HuH-7.5 (cell line): ENCODE results near the gene TULP4.
"Not testable (repeated sequence)": the region's sequence is repeated elsewhere in the genome, so short reads cannot be mapped to it uniquely, and the experiment has no call there.

Experiments
- DNase-seq: peaks from one replicate; pipeline ENCODE4 v3.0.0; 2011; ENCODE audit warnings: low spot score

Gene TULP4

GRCh38 chr6:158391276-158391675, 79.0 kb downstream of the TULP4 start:
- DNase-seq, result no peak

- not testable (repeated sequence) for DNase-seq
These were observed 79.7 kb downstream of the TULP4 start for GRCh38 chr6:158391977-158392376.

- no peak for DNase-seq
These were observed 83.9 kb downstream of the TULP4 start for GRCh38 chr6:158396136-158396535.

GRCh38 chr6:158397578-158397977, 85.3 kb downstream of the TULP4 start:
- DNase-seq, result no peak

GRCh38 chr6:158398252-158399024, 86.2 kb downstream of the TULP4 start:
- DNase-seq, result no peak

- DNase-seq, result no peak
These were observed 86.9 kb downstream of the TULP4 start for GRCh38 chr6:158399040-158399700.

- DNase-seq, result no peak
These were observed 89.9 kb downstream of the TULP4 start for GRCh38 chr6:158402184-158402583.

- DNase-seq, result not testable (repeated sequence)
These were observed 93.1 kb downstream of the TULP4 start for GRCh38 chr6:158405321-158405831.

- no peak for DNase-seq
These were observed 93.7 kb downstream of the TULP4 start for GRCh38 chr6:158405933-158406332.

- DNase-seq, result no peak
These were observed 94.5 kb downstream of the TULP4 start for GRCh38 chr6:158406736-158407135.

GRCh38 chr6:158408013-158408412, 95.7 kb downstream of the TULP4 start:
- no peak for DNase-seq

- DNase-seq, result no peak
These were observed 96.4 kb downstream of the TULP4 start for GRCh38 chr6:158408552-158409130.

GRCh38 chr6:158409451-158409850, 97.2 kb downstream of the TULP4 start:
- no peak for DNase-seq

- DNase-seq, result no peak
These were observed 98.5 kb downstream of the TULP4 start for GRCh38 chr6:158410784-158411183.

- DNase-seq, result no peak
These were observed 99.7 kb downstream of the TULP4 start for GRCh38 chr6:158411998-158412397.

- no peak for DNase-seq
These were observed 100.8 kb downstream of the TULP4 start for GRCh38 chr6:158413028-158413427.

- no peak for DNase-seq
These were observed 101.7 kb downstream of the TULP4 start for GRCh38 chr6:158413814-158414565.

- no peak for DNase-seq
These were observed 102.6 kb downstream of the TULP4 start for GRCh38 chr6:158414851-158415262.

GRCh38 chr6:158415666-158416065, 103.4 kb downstream of the TULP4 start:
- DNase-seq, result no peak

- DNase-seq, result no peak
These were observed 104.9 kb downstream of the TULP4 start for GRCh38 chr6:158416883-158417759.

- no peak for DNase-seq
These were observed 105.5 kb downstream of the TULP4 start for GRCh38 chr6:158417760-158418098.
